B cell (primary cell): ENCODE measurements around the gene TANGO6. TPM values are rescaled to one million over a fixed set of nuclear protein-coding genes. Genes with fewer than 3 reads are reported as not detected.

Source experiments
- ATAC-seq: fragments of 200-7000 bp; cut with Tn5 transposase; one replicate; pipeline ENCODE4 v1.10.0; 2021; ENCODE audit warnings: low read depth, mild to moderate bottlenecking, moderate number of reproducible peaks, moderate library complexity
- CTCF ChIA-PET: fragments of 350-600 bp; sonication (Branson Sonifier 250); formaldehyde crosslinking; loops from one replicate; lab custom pipeline; 2021; ENCODE audit warnings: antibody characterized with exemption, inconsistent platforms; lab: Charles Lee
- POLR2A ChIA-PET: fragments of 350-600 bp; sonication (Branson Sonifier 250); formaldehyde crosslinking; loops from one replicate; lab custom pipeline; 2021; ENCODE audit warnings: antibody characterized with exemption; lab: Charles Lee
- DNase-seq: peaks from one replicate; pipeline ENCODE4 v3.0.0; 2013
- H2AFZ ChIP-seq: 2 replicates; pipeline ENCODE4 v1.6.1; 2012; ENCODE audit warnings: mild to moderate bottlenecking, low read depth, low read length; ENCODE audit not compliant: insufficient read depth, poor library complexity, severe bottlenecking
- H3K27ac ChIP-seq, 2 donors: 1 replicate in 1 of 2; 2 replicates in 1 of 2; pipeline ENCODE4 v1.5.1; 2012 to 2013; ENCODE audit warnings: low read length in 2 of 2, mild to moderate bottlenecking in 2 of 2, moderate library complexity in 1 of 2
- H3K27me3 ChIP-seq, 4 experiments: fragments of 200-600 bp in 1 of 4; sonication (generic) in 1 of 4; replicated peaks in 1 of 4; 1 replicate in 2 of 4; 2 replicates in 2 of 4; pipeline versions ENCODE4 v1.6.1 to v1.7.0; 2013 to 2016; ENCODE audit warnings: low read length in 3 of 4, mild to moderate bottlenecking in 2 of 4, mixed read lengths in 1 of 4, moderate library complexity in 1 of 4; ENCODE audit not compliant: insufficient read depth in 4 of 4, control insufficient read depth in 3 of 4; ENCODE audit errors: control extremely low read depth in 1 of 4
- H3K36me3 ChIP-seq, 2 experiments: replicated peaks in 1 of 2; 1 replicate in 1 of 2; 2 replicates in 1 of 2; pipeline versions ENCODE4 v1.6.1 to v1.7.1; 2013; ENCODE audit warnings: low read length in 1 of 2; ENCODE audit not compliant: insufficient read depth in 2 of 2, control insufficient read depth in 1 of 2; ENCODE audit errors: control extremely low read depth in 1 of 2, extremely low read depth in 1 of 2
- H3K4me1 ChIP-seq, 2 donors: fragments of 200-600 bp in 1 of 2; sonication (generic) in 1 of 2; 1 replicate in 1 of 2; 2 replicates in 1 of 2; pipeline versions ENCODE4 v1.5.1 to v1.6.1; 2013 to 2017; ENCODE audit warnings: low read length in 2 of 2; ENCODE audit not compliant: control insufficient read depth in 2 of 2, insufficient read depth in 2 of 2
- H3K4me2 ChIP-seq: replicated peaks from 2 replicates; pipeline ENCODE3; 2012; ENCODE audit warnings: mild to moderate bottlenecking, low read depth, low read length; ENCODE audit not compliant: poor library complexity, severe bottlenecking
- H3K4me3 ChIP-seq, 5 experiments: fragments of 200-600 bp in 1 of 5; sonication (generic) in 1 of 5; 1 replicate in 3 of 5; 2 replicates in 2 of 5; pipeline versions ENCODE4 v1.5.1 to v1.7.0; 2011 to 2016; ENCODE audit warnings: low read length in 4 of 5, mild to moderate bottlenecking in 4 of 5, low read depth in 2 of 5, control low read depth in 1 of 5, moderate library complexity in 1 of 5; ENCODE audit not compliant: insufficient read depth in 1 of 5; ENCODE audit errors: control extremely low read depth in 1 of 5, extremely low read depth in 1 of 5
- H3K79me2 ChIP-seq: fragments of 200-600 bp; sonication (generic); one replicate; pipeline ENCODE4 v1.6.0; 2016; ENCODE audit warnings: low read length; ENCODE audit not compliant: control insufficient read depth, insufficient read depth
- H3K9ac ChIP-seq: fragments of 200-600 bp; sonication (generic); 2 replicates; pipeline ENCODE4 v1.6.1; 2017; ENCODE audit warnings: mild to moderate bottlenecking, low read length, moderate library complexity
- H3K9me3 ChIP-seq, 3 donors: one replicate each; pipeline versions ENCODE4 v1.6.1 to v1.7.1; 2013; ENCODE audit warnings: low read length in 2 of 3; ENCODE audit not compliant: control insufficient read depth in 2 of 3, insufficient read depth in 1 of 3; ENCODE audit errors: control extremely low read depth in 1 of 3
- H4K20me1 ChIP-seq: 2 replicates; pipeline ENCODE4 v1.6.0; 2012; ENCODE audit warnings: mild to moderate bottlenecking, low read length; ENCODE audit not compliant: insufficient read depth, control insufficient read depth, poor library complexity, severe bottlenecking
- H3K27ac Mint-ChIP-seq: one replicate; pipeline ENCODE4 v1.8.0; 2021; ENCODE audit warnings: mixed read lengths
- H3K27me3 Mint-ChIP-seq: one replicate; pipeline ENCODE4 v1.8.0; 2021; ENCODE audit warnings: mixed read lengths
- H3K4me1 Mint-ChIP-seq: one replicate; pipeline ENCODE4 v1.8.0; 2021; ENCODE audit warnings: mixed read lengths
- H3K4me3 Mint-ChIP-seq: one replicate; pipeline ENCODE4 v1.8.0; 2021; ENCODE audit warnings: mixed read lengths
- H3K9me3 Mint-ChIP-seq: one replicate; pipeline ENCODE4 v1.8.0; 2022; ENCODE audit warnings: mixed read lengths; ENCODE audit not compliant: insufficient read depth
- CTCF ChIP-seq: fragments of 200-600 bp; IDR thresholded peaks from one replicate; pipeline ENCODE4 v1.8.0; 2022; ENCODE audit warnings: antibody characterized with exemption, mild to moderate bottlenecking
- EZH2 ChIP-seq: IDR thresholded peaks from 2 replicates; pipeline ENCODE4 v1.6.1; 2012; ENCODE audit warnings: borderline replicate concordance, low read depth, mild to moderate bottlenecking, moderate library complexity, low read length; ENCODE audit not compliant: insufficient read depth, poor library complexity, severe bottlenecking
- WGBS: methylation state at CpG from one replicate; pipeline ENCODE4 v1.1.5; 2013; ENCODE audit warnings: missing lambda C conversion rate; ENCODE audit not compliant: insufficient coverage; 5-methylcytosine and 5-hydroxymethylcytosine counted together
- intact Hi-C: fragments of 100-400 bp; cut with micrococcal nuclease; formaldehyde crosslinking; loops from one replicate; pipeline ENCODE4 v1.10.0; 2022
- polyA plus RNA-seq: library from polyadenylated mRNA; depleted of rRNA; stranded (reverse); fragments of >200 nt; gene quantifications from 2 replicates; pipeline ENCODE4 v1.2.3, GENCODE V29; 2012
- total RNA-seq, 2 donors: library from RNA; stranded (reverse); fragments of 120-200 nt in 1 of 2; gene quantifications; 1 replicate in 1 of 2; 2 replicates in 1 of 2; pipeline versions ENCODE4 v1.2.3 to v1.2.4, GENCODE V29; 2013 to 2022

Gene TANGO6
- total and polyA plus RNA-seq, 2 donors (not counting 1 experiment from before 2014, with no cell fraction given) = 8.0 to 42.8 TPM

- Mint-ChIP-seq H3K27ac (no peak overlapping the region), H3K27me3 (no peaks in the 10 kb centered on the region), H3K4me3 (no peak overlapping the region), H3K4me1 (no peaks in the 10 kb centered on the region), H3K9me3 (no peaks in the 10 kb centered on the region)
- H3K9me3 ChIP-seq = no peaks in the 10 kb centered on the region
- no peak for TF ChIP-seq CTCF
- no peak for TF ChIP-seq EZH2
- no peak overlapping the region for H3K27ac ChIP-seq
- ATAC-seq = no peak
- no peak for DNase-seq
- H3K27me3 ChIP-seq = no peaks in the 10 kb centered on the region
- H3K79me2 ChIP-seq = no peaks in the 10 kb centered on the region
- no peak overlapping the region for H3K4me3 ChIP-seq
- intact Hi-C loops = no loop called here
- H3K36me3 ChIP-seq = no peaks in the 10 kb centered on the region
- POLR2A ChIA-PET = no interaction called here
- no peaks in the 10 kb centered on the region for H4K20me1 ChIP-seq
- no peak overlapping the region for H2AFZ ChIP-seq
- no peak overlapping the region for H3K4me2 ChIP-seq
- no peaks in the 10 kb centered on the region for H3K4me1 ChIP-seq
- 95% methylated on average over 2 of the region's 8 CpGs for WGBS
- CTCF ChIA-PET = no interaction called here
- no peak overlapping the region for H3K9ac ChIP-seq
These were observed 111.7 kb downstream of the TANGO6 start for GRCh38 chr16:68954911-68955635.

GRCh38 chr16:68960910-68961309 is 117.6 kb downstream of the TANGO6 start:
- Histone ChIP-seq H3K9ac (no peak overlapping the region), H3K79me2 (no peaks in the 10 kb centered on the region), H3K27me3 (no peaks in the 10 kb centered on the region), H4K20me1 (no peaks in the 10 kb centered on the region), H3K4me1 (no peaks in the 10 kb centered on the region), H3K36me3 (no peaks in the 10 kb centered on the region), H3K4me2 (no peak overlapping the region), H3K27ac (no peak overlapping the region), H3K4me3 (no peak overlapping the region), H3K9me3 (peaks cover 0 to 4% (median 0%) of the 10 kb centered on the region in 3 donors), H2AFZ (no peak overlapping the region)
- ChIA-PET POLR2A (no interaction called here), CTCF (no interaction called here)
- intact Hi-C loops = no loop called here
- H3K9me3 Mint-ChIP-seq = no peaks in the 10 kb centered on the region
- H3K4me1 Mint-ChIP-seq = no peaks in the 10 kb centered on the region
- no peak overlapping the region for H3K4me3 Mint-ChIP-seq
- TF ChIP-seq CTCF (no peak), EZH2 (no peak)
- ATAC-seq (no peak), DNase-seq (no peak)
- H3K27ac Mint-ChIP-seq = no peak overlapping the region
- 95% methylated on average over 3 of the region's 5 CpGs for WGBS
- no peaks in the 10 kb centered on the region for H3K27me3 Mint-ChIP-seq
